ENCODE measurements around the gene FGF21.
"Not testable (repeated sequence)": the region's sequence is repeated elsewhere in the genome, so short reads cannot be mapped to it uniquely, and the experiment has no call there.

The FGF21 gene, protein sequence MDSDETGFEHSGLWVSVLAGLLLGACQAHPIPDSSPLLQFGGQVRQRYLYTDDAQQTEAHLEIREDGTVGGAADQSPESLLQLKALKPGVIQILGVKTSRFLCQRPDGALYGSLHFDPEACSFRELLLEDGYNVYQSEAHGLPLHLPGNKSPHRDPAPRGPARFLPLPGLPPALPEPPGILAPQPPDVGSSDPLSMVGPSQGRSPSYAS

DNA sequence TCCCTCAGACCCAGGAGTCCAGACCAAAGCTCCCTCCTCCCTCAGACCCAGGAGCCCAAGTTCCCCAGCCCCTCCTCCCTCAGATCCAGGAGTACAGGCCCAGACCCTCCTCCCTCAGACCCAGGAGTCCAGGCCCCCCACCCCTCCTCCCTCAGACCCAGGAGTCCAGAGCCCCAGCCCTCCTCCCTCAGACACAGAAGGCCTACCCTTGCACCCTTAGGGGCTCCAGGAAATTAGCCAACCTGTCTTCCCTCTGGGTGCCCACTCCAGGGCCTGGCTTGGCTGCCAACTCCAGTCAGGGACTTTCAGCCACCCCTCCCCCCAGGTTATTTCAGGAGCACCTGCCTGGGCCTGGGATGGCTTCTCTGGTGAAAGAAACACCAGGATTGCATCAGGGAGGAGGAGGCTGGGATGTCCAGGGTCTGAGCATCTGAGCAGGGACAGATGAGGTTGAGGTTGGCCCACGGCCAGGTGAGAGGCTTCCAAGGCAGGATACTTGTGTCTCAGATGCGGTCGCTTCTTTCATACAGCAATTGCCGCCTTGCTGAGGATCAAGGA lies at the start of gene FGF21:
Gene FGF21 (plus strand): TSS at position 441 of the 558 bp plus-strand sequence. CDS start 713 bp downstream, outside the sequence.
- DNase-seq = no peak

DNA sequence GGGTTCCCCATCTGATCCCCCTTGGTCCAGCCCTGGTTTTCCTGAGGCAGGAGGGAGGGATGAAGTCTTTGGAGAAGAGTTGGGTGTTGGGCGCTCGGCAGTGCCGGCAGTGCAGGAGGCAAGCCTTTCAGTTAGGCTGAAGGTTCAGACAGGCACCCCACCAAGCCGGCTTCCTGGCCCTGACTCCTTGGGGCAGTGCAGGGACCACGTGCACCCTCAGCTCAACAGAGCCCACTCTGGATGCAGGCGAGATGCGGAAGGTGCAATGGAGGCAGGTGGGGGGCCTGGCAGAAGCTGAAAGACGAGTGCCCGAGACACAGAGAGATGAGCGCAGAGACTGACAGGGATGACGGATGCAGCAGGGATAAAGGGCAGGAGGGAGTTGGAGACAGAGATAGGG lies 46.9 kb upstream of the FGF21 start:
- no peak for DNase-seq

DNA sequence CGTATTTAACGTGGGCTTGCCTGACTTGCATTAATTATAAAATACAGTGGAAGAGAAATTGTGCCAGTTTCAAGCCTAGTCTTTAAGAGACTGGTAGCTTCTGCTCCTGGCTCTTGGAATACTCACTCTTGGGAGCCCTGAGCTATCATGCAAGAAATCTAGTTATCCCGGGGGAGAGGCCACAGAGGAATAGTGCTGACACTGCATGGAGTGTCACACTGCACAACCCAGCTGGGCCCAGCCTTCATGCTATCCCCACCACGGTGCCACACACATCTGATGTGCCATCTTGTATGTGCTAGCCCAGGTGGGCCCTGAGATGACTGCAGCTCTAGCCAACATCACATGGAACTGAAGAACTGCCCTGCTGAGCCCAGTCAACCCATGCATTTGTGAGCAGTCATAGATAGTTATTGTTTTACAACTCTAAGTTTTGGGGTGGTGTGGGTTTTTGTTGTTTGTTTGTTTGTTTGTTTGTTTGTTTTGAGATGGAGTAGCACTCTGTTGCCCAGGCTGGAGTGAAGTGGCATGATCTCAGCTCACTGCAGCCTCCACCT lies 44.1 kb upstream of the FGF21 start:
- DNase-seq = no peak

DNA sequence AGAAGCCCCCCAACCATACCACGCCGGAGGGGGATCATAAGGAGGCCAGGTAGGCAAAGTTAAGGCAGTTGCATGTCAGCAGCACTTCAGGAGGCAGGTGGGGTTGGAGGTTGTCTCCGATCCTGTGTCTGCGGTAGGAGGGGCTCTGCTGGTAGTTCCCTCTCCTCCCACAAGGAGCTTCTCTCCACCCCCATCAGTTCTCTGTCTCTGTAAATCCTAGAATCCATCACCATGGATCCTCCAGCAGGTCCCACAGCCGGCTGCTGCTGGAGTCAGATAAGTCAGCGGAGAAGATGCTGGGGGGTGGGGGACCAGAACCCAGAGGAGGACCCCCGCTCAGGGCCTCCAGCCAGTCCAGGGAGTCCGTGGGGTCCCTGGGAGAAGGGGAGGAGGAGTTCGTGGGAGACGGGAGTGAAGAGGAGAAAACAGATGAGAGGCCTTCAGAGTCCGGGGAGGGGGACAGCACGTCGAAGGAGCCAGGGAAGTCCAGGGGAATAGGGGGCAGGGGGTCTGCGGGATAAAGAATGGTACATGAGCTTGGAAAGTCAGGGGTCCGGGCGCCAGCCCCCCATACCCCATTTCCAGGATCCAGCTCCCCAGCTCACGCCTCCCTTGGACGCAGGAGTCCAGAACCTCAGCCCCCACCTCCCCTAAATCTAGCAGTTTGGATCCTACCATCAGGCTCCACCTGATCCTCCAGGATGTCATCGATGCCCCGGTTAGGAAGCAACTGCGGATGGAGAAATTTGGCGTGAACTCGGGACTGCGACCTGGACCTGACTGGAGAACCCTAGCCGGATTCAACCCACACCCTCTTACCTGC lies 42.1 kb upstream of the FGF21 start:
- DNase-seq = peak in 5 of 58 donors; percentile 9 to 55 (median 36)

DNA sequence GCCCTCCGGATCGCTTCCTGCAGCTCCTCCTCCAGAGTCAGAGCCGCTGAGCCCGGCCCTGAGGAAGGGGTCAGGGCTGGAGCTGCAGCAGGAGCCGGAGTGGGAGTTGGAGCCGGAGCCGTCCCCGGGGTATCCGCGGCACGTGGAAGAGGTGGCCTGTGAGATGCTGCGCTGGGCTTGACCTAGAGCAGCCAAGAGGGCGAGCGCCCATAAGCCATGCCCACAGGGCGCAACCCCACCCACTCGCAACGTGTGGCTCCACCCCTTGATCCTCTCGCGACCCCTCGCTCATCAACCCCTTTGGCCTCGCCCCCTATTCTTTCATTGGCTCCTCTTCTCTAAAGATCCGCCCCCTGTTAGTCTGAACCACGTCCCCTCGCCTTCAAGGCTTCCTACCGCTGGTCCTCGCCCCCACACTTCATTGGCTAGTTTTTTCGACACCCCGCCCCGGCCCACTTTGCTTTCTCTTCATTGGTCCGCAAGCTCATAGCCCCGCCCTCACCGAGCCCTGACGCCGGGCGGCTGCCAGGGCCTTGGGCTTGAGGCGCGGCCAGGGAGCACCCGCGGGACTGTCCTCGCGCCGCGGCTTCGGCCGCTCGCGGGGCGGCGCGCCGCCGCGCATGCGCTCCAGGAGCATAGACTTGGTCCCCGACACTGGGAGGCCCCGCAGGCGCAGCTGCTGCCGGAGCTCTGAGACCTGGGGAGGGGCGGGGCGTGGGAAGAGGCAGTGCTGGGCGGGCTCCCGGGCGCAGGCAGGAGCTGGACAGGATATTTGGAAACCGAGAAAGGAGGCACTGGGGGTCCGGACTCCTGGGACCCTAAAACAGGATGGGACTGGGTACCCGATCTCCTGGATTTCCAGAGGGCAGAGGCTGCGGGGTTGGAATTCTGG lies 41.2 kb upstream of the FGF21 start:
- DNase-seq = peak; percentile 84 to 100 (median 99)

DNA sequence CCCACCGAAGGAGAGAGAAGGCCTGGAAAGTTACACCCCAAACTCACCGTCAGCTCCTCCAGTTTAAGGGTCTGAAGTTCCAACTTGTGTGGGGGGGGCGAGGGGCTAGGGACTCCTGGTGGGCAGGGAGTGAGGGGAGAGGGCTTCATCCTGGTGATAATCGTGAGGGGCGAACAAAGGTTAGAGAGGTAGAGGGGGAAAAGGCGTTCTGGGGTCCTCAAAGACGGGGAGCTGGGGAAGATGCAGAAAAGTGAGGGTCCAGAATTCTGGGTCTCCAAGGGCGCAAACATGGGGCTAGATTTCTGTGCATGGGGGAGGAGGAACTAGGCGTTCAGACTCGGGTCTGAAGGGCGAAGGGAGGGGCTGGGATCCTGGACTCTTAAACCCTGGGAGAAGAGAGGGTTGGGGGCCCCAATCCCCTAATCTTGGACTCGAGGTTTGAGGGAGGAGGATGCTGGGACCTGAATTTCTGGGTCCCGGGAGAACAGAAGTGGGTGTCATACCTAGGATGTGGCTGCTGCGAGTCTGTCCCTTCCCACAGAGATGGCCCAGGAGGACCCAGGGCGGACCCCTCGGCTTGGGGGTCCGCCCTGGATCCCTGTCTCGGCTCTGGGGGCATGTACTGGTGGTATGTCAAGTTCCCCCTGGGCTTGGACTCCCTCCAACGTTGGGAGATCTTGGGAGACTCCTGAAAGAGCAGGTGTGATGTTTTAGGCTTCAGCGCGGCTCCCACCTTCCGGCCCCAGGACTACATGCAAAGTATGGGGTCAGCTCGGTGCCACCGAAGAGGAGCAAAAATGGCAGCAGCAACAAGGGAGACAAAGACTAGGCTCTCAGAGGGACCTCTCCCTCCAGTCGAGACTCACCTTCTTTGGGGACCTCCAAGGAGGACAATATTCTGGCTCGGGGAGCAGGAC lies 40.3 kb upstream of the FGF21 start:
- no peak for DNase-seq

DNA sequence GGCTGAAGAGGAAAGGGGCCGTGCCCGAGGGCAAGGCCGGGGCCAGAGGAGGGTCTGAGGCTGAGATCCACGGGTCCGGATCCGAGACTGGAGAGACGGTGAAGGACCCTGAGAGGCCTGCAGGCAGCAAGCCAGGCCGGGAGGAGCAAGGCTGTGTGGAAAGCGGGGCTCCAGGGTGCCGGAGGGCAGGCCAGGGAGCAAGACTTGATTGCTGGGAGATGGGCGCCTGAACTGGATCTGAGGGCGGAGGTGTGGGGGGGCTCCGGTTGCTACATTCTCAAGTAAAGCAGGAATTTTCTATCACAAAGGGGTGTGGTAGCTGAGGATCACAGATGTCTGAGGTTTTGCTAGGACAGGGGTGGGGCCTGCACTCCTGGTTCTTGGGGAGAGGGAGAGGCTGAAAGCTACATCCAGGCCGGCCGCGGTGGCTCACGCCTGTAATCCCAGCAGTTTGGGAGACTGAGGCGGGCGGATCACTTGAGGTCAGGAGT lies 39.6 kb upstream of the FGF21 start:
- peak in 1 of 58 donors; percentile 10 for DNase-seq

DNA sequence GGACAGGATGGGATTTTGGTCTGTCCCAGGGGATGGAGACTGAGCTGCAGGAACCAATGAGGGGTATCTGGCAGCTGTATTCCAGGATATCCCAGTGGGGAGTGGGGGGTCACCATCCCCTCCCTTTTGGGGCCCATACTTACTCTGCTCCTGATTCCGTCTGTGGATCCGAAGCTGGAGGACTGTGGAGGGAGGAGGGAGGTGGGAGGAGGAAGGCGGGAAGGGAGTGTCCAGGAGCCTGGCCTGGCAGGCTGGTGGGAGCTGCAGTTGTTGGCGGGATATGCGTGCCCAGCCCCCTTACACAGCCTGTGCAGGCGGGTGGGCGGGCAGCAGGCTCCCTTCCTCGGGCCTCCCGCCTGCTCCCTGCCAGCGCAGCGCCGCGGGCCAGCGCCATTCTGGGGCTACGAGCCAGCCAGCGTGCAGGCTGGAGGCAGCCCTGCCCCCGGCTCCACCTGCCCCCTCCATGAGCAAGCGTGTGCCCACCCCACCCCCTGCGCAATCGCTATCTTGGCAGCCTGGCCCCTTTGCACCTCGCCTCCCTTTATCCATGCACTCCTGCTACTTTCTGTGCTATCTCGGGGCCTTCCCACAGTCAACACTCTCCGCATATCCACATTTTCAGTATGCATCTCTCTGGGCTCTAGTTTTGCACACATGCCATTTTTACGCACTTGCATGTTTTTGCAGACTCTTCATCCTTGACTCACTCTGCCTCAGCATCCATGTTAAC lies 38.6 kb upstream of the FGF21 start:
- peak in 56 of 58 donors; percentile 11 to 89 (median 64) for DNase-seq

DNA sequence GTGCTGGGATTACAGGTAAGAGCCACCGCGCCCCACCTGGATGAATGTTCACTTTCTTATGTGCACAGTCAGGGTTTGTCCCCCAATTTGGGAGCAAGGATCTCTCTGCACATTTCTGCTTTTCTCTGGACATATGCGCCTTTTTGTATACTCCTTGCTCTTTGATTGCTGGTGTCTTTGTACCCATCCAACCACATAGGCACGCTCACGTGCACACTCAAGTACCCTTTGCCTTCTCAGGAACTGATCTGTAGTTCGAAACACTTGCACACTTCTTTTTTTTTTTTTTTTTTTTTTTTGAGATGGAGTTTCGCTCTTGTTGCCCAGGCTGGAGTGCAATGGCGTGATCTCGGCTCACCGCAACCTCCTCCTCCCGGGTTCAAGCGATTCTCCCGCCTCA lies 37.2 kb upstream of the FGF21 start:
- DNase-seq = not testable (repeated sequence)

DNA sequence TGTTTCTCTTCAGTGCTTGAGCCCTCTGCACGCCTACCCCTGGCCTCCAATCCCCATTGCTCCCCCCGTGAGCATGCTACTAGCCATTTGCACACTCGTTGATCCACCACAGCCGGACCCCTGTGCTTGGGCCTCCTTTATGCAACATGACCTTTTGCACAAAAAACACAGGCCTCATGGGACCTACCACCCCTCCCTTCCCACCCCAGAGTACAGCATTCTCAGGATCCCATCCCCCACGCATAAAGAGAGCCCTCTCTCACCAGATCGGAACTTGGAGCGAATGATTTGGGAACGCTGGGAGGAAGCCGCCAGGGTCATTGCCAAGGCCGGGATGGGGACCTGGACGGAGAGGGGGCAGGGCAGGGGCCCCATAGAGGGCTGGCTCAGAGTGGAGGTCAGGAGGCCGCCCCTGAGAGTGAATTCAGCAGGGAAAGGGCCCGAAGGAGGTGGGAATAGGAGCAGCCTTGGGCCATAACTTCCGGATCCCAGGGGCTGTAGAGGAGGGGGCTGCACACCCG lies 36.6 kb upstream of the FGF21 start:
- DNase-seq = no peak

DNA sequence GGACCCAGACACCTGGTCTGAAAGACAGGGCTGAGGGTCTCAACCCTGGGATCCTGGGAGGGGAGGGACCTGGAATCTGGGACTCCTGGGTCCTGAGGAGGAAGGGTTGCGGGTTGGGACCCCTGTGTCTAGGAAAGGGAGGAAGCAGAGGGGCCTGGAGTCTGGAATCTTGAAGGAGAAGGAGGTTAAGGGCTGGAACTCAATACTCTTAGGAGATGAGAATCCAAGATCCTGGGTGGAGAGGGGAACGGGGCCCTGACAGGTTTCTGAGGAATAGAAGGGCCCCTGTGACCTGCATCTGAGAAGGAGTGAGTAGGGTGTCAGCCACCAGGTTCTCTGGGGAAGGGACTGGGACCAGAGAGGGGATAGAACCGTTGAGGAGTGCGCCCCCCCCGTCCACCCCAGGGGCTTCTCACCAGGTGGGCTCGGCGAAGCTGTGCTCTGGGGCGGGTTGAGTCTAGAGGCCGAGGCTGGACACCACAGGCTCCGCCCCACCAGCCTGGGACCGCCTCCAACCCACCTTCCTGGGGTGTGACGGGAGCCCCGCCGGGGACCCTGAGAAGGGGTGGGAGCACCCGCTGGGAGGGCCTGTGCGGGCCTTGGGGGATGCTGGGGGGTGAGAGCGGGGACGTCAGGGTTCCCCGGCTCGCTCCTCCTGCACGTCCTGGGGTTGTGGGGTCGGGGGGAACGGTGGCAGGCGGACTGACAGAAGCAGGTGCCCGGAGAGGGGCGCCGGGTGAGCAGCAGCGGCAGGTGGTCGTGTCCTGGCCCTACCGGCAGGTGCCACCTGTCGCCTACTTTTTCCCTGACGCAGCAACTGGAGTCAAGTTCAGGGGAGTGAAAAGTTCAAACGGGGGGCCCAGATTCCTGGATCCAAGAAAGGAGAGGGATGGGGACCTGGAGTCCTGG lies 35.8 kb upstream of the FGF21 start, which contains the start of gene MAMSTR:
Gene MAMSTR (minus strand): TSS at position 463 of the 909 bp plus-strand sequence. CDS start 694 bp downstream, outside the sequence.
- no peak for DNase-seq

DNA sequence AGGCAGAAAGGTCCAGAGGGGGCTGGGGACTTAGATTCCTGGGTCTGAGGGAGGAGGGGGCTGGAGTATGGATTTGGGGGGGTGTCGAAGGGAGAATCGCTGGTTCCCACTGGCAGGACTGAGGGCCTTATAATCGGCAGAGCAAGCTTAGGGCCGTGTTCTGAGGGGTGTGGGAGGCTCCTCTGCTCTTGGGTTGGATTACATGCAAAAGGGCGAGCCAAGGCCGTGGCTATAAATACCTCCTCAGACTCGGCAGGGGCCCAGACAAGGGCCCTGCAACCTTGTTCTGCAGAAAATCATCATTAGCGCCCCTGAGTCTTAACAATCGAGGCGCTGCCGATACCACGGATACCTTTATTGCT lies 35.1 kb upstream of the FGF21 start:
- no peak for DNase-seq

DNA sequence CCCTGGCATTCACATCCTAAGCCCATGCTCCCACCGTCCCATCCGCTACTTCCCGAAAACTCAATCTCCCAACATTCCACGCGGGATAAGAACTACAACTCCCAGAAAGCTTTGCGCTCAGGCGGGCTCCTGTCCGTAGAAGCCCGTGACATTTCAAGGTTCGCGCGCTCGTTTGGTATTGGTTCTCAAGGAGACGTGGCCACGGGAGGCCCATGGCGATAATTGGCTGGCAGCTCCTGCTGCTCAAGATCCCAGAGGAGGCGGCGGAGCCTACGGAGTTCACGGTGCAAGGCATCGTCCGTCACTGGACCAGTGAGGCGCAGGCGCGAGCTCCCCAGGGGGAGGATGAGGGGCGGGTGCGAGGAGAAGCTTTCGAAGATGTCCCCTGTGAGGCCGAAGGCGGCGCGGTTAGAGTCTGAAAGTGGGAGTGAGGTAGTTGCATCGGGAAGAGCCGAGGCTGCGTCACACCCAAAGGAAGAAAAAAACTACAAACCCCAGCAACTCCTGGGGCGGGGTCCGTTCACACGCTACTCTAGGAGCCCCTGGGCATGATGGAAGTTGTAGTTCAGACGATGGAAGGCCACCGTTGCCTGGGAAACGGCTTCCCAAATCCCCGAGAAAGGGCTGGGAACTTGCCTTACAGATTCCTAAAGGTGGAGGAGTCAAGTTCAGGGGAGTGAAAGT lies 34.6 kb upstream of the FGF21 start:
- DNase-seq = peak; percentile 76 to 100 (median 98)

DNA sequence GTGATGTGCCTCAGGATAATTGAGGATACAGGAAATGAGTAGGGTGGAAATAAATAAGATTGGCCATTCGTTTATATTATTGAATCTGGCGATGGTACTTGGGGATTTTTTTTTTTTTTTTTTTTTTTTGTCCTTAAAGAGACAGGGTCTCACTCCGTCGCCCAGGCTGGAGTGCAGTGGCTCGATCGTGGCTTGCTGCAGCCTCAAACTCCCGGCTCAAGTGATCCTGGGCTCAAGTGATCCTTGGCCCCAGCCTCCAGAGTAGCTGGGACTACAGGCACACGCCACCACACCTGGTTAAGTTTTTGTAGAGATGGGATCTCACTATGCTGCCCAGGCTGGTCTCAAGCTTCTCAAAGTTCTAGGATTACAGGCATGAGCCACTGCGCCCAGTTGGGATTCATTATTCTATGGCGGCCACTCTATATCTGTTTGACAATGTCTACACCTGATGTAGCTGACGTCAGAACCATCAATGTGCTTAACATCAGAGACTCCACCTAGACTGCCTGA lies 33.1 kb upstream of the FGF21 start:
- no peak for DNase-seq

DNA sequence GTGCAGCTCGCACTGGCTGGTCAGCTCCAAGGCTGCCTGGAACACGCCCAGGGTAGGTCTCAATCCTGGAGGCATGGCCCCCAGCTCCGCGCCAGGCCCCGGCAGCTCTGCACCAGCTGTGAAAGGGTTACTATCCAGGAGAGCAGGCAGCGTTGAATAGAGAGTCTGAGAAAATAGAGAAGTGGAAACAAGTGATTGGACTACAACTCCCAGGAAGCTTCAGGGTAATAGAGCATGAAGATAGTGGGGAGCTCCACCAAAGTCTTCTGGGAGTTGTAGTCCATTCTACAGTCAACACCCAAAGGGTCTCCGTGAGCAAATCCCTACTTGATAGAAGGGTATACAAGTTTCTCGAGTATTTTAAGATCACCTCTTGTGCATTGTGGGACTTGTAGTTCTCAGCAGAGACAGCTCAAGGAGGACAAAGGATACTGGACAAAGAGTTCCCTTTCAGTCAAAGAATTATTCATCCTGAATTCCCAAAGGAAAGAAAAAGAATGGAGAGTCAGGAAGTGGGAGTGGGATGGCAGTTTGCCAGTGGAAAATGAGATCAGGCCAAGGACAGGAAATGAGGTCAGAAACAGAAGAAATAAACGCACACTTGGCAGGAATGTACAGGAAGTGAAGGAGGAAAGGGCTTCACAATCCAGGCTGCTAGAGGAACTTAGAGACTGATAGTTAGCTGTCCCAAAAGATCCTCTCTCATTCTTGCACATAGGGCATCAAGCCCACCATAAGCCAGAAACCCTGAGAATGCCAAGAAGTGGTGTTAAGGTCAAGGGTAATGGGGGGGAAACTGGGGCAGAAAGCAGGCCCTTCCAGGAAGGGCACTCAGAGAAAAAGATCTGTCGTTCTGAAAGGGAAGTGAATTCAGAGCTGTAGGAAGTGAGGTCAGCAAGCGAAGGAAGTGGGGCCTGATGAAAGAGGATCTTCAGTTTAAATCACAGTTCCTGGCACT lies 30.2 kb upstream of the FGF21 start:
- peak in 11 of 58 donors; percentile 12 to 67 (median 28) for DNase-seq

Measured in anterior cingulate cortex (tissue), 58 donors.